ENCODE data around the gene PDE12.
A peak's percentile ranks its signal among the peaks of the same experiment; 100 is the strongest.

The PDE12 gene

GRCh38 chr3:57555738-57556458 lies at the start of gene PDE12:
Gene PDE12, plus strand, starts transcription at chr3:57556274. Its CDS starts 106 bp downstream, at chr3:57556380.
- DNase-seq, result peak; percentile 83

- no peak for DNase-seq
Measured at GRCh38 chr3:57512166-57512565, 43.9 kb upstream of the PDE12 start.

- no peak for DNase-seq
Measured at GRCh38 chr3:57518276-57518915, 37.7 kb upstream of the PDE12 start.

GRCh38 chr3:57530071-57530608 lies 25.9 kb upstream of the PDE12 start:
- no peak for DNase-seq

- DNase-seq, result no peak
Measured at GRCh38 chr3:57538465-57538864, 17.6 kb upstream of the PDE12 start.

GRCh38 chr3:57544181-57545125 lies 11.6 kb upstream of the PDE12 start, which contains the start of gene DNAH12:
Gene DNAH12, minus strand, starts transcription at chr3:57544344. Its CDS starts 1,474 bp downstream, at chr3:57542870.
- no peak for DNase-seq

GRCh38 chr3:57545636-57546268 lies 10.3 kb upstream of the PDE12 start:
- no peak for DNase-seq

GRCh38 chr3:57546616-57547015 lies 9.5 kb upstream of the PDE12 start:
- no peak for DNase-seq

- no peak for DNase-seq
Measured at GRCh38 chr3:57555306-57555705, 768 bp upstream of the PDE12 start.

GRCh38 chr3:57556459-57557084 lies 498 bp downstream of the PDE12 start:
- DNase-seq, result no peak

- no peak for DNase-seq
Measured at GRCh38 chr3:57557085-57557537, 1.0 kb downstream of the PDE12 start.

- no peak for DNase-seq
Measured at GRCh38 chr3:57559526-57559925, 3.5 kb downstream of the PDE12 start.

GRCh38 chr3:57569859-57570450 lies 13.9 kb downstream of the PDE12 start:
- no peak for DNase-seq

GRCh38 chr3:57570878-57571277 lies 14.8 kb downstream of the PDE12 start:
- no peak for DNase-seq

GRCh38 chr3:57572096-57572495 lies 16.0 kb downstream of the PDE12 start:
- DNase-seq, result no peak

GRCh38 chr3:57575966-57576626 lies 20.0 kb downstream of the PDE12 start:
- no peak for DNase-seq

GRCh38 chr3:57577801-57578200 lies 21.7 kb downstream of the PDE12 start:
- no peak for DNase-seq

GRCh38 chr3:57582474-57583168 lies 26.5 kb downstream of the PDE12 start:
- DNase-seq, result no peak

- no peak for DNase-seq
Measured at GRCh38 chr3:57583544-57583943, 27.5 kb downstream of the PDE12 start.

GRCh38 chr3:57586778-57587177 lies 30.7 kb downstream of the PDE12 start:
- DNase-seq, result no peak
